HAP-1 (cell line): ENCODE measurements around the gene LCE2B.

Experiments
- DNase-seq, 2 experiments: peaks; one replicate each; pipeline ENCODE4 v3.0.0-alpha.2; 2016 to 2020; ENCODE audit warnings: low spot score in 2 of 2
- H3K27me3 ChIP-seq: fragments of 250-450 bp; sonication (Bioruptor Pico); 2 replicates; pipeline ENCODE4 v1.5.1; 2020; ENCODE audit warnings: low read depth, mild to moderate bottlenecking, moderate library complexity
- H3K36me3 ChIP-seq: fragments of 250-450 bp; sonication (Bioruptor Pico); replicated peaks from 2 replicates; pipeline ENCODE4 v1.5.1; 2020; ENCODE audit warnings: mild to moderate bottlenecking
- H3K4me1 ChIP-seq: fragments of 250-450 bp; sonication (Bioruptor Pico); 2 replicates; pipeline ENCODE4 v1.5.1; 2020; ENCODE audit warnings: mild to moderate bottlenecking
- H3K4me3 ChIP-seq: fragments of 250-450 bp; sonication (Bioruptor Pico); 2 replicates; pipeline ENCODE4 v1.5.1; 2020; ENCODE audit warnings: mild to moderate bottlenecking, moderate library complexity
- H3K9me3 ChIP-seq: fragments of 250-450 bp; sonication (Bioruptor Pico); 2 replicates; pipeline ENCODE4 v1.5.1; 2020; ENCODE audit warnings: mild to moderate bottlenecking, moderate library complexity
- in situ Hi-C: fragments of 300-500 bp; cut with MboI; formaldehyde crosslinking; loops from 3 replicates; pipeline ENCODE4 v1.14.3; 2020; ENCODE audit warnings: low sequenced_read_pairs, inconsistent platforms, mixed read lengths

The LCE2B gene

GRCh38 chr1:152681616-152682015 lies 4.3 kb upstream of the LCE2B start:
- Histone ChIP-seq H3K36me3 (no peaks in the 10 kb centered on the region), H3K9me3 (no peaks in the 10 kb centered on the region), H3K27me3 (peaks cover 4% of the 10 kb centered on the region; the same call in 1 of the 2 replicates), H3K4me1 (no peaks in the 10 kb centered on the region), H3K4me3 (no peak overlapping the region)
- no peak for DNase-seq
- in situ Hi-C loops, result no loop called here

GRCh38 chr1:152683846-152684245 lies 2.1 kb upstream of the LCE2B start:
- Histone ChIP-seq H3K27me3 (peaks cover 4% of the 10 kb centered on the region; the same call in 1 of the 2 replicates), H3K9me3 (no peaks in the 10 kb centered on the region), H3K36me3 (no peaks in the 10 kb centered on the region), H3K4me1 (no peaks in the 10 kb centered on the region), H3K4me3 (no peak overlapping the region)
- DNase-seq, result no peak
- in situ Hi-C loops, result no loop called here

- H3K27me3 ChIP-seq, result no peaks in the 10 kb centered on the region
- no peak for DNase-seq
- H3K4me3 ChIP-seq, result no peak within 1 kb of the TSS
- no peaks in the 10 kb centered on the region for H3K9me3 ChIP-seq
- H3K36me3 ChIP-seq, result no peaks in the 10 kb centered on the region
- no peaks in the 10 kb centered on the region for H3K4me1 ChIP-seq
- in situ Hi-C loops, result no loop called here
These were observed 12.0 kb downstream of the LCE2B start, which contains the start of gene LCE2A for GRCh38 chr1:152697701-152698600. TSS of gene LCE2A (plus strand) at chr1:152698345. CDS start at chr1:152698902, 557 bp downstream.

- Histone ChIP-seq H3K9me3 (no peaks in the 10 kb centered on the region), H3K36me3 (no peaks in the 10 kb centered on the region), H3K4me3 (no peak overlapping the region), H3K4me1 (no peaks in the 10 kb centered on the region), H3K27me3 (no peaks in the 10 kb centered on the region)
- no peak for DNase-seq
- in situ Hi-C loops, result no loop called here
These were observed 13.8 kb downstream of the LCE2B start for GRCh38 chr1:152699746-152700145.

GRCh38 chr1:152707860-152708259 lies 21.9 kb downstream of the LCE2B start, which contains the start of gene LCE4A:
TSS of gene LCE4A (plus strand) at chr1:152708160. CDS start at chr1:152709076, 916 bp downstream.
- H3K4me1 ChIP-seq, result no peaks in the 10 kb centered on the region
- in situ Hi-C loops, result no loop called here
- H3K9me3 ChIP-seq, result no peaks in the 10 kb centered on the region
- no peaks in the 10 kb centered on the region for H3K36me3 ChIP-seq
- no peak for DNase-seq
- H3K27me3 ChIP-seq, result no peaks in the 10 kb centered on the region
- H3K4me3 ChIP-seq, result no peak within 1 kb of the TSS

- in situ Hi-C loops, result no loop called here
- Histone ChIP-seq H3K4me3 (no peak overlapping the region), H3K4me1 (no peaks in the 10 kb centered on the region), H3K9me3 (no peaks in the 10 kb centered on the region), H3K27me3 (no peaks in the 10 kb centered on the region), H3K36me3 (no peaks in the 10 kb centered on the region)
- no peak for DNase-seq
These were observed 32.3 kb downstream of the LCE2B start for GRCh38 chr1:152718238-152718637.

GRCh38 chr1:152725261-152725660 lies 39.3 kb downstream of the LCE2B start:
- H3K4me3 ChIP-seq, result no peak overlapping the region
- H3K36me3 ChIP-seq, result no peaks in the 10 kb centered on the region
- H3K27me3 ChIP-seq, result no peaks in the 10 kb centered on the region
- DNase-seq, result no peak
- no peaks in the 10 kb centered on the region for H3K9me3 ChIP-seq
- H3K4me1 ChIP-seq, result no peaks in the 10 kb centered on the region
- in situ Hi-C loops, result no loop called here

GRCh38 chr1:152728986-152729385 lies 43.1 kb downstream of the LCE2B start:
- no peaks in the 10 kb centered on the region for H3K4me1 ChIP-seq
- no peaks in the 10 kb centered on the region for H3K36me3 ChIP-seq
- no peak for DNase-seq
- in situ Hi-C loops, result no loop called here
- no peak overlapping the region for H3K4me3 ChIP-seq
- no peaks in the 10 kb centered on the region for H3K9me3 ChIP-seq
- H3K27me3 ChIP-seq, result no peaks in the 10 kb centered on the region

GRCh38 chr1:152735648-152736047 lies 49.7 kb downstream of the LCE2B start:
- DNase-seq, result no peak
- no peaks in the 10 kb centered on the region for H3K36me3 ChIP-seq
- no peaks in the 10 kb centered on the region for H3K9me3 ChIP-seq
- in situ Hi-C loops, result no loop called here
- no peaks in the 10 kb centered on the region for H3K4me1 ChIP-seq
- no peak overlapping the region for H3K4me3 ChIP-seq
- H3K27me3 ChIP-seq, result no peaks in the 10 kb centered on the region
